ENCODE results near the gene GRID2.
"Not testable (repeated sequence)": the region's sequence is repeated elsewhere in the genome, so short reads cannot be mapped to it uniquely, and the experiment has no call there.

GRID2 gene

GRCh38 chr4:93351846-93352245 is 1048.1 kb downstream of the GRID2 start:
- no peak for TF ChIP-seq CTCF (conservative IDR thresholded peaks at IDR 0.05)
- H3K27ac ChIP-seq = no peak overlapping the region

- no peak for TF ChIP-seq ZFX (IDR thresholded peaks at IDR 0.05)
- H3K27ac ChIP-seq = no peak overlapping the region
Observed at GRCh38 chr4:93355411-93355810, 1051.6 kb downstream of the GRID2 start.

GRCh38 chr4:93359586-93359985 is 1055.8 kb downstream of the GRID2 start:
- no peak for TF ChIP-seq ZFX (IDR thresholded peaks at IDR 0.05)
- no peak for TF ChIP-seq CTCF (conservative IDR thresholded peaks at IDR 0.05)
- no peak overlapping the region for H3K27ac ChIP-seq

GRCh38 chr4:93366169-93366755 is 1062.5 kb downstream of the GRID2 start:
- H3K27ac ChIP-seq = not testable (repeated sequence)

- TF ChIP-seq CTCF (conservative IDR thresholded peaks at IDR 0.05) = no peak
- no peak for TF ChIP-seq ZFX (IDR thresholded peaks at IDR 0.05)
- no peak overlapping the region for H3K27ac ChIP-seq
Observed at GRCh38 chr4:93368968-93369367, 1065.2 kb downstream of the GRID2 start.

GRCh38 chr4:93370256-93370655 is 1066.5 kb downstream of the GRID2 start:
- no peak overlapping the region for H3K27ac ChIP-seq
- TF ChIP-seq CTCF (conservative IDR thresholded peaks at IDR 0.05) = no peak
- no peak for TF ChIP-seq ZFX (IDR thresholded peaks at IDR 0.05)

GRCh38 chr4:93373893-93374860 is 1070.4 kb downstream of the GRID2 start:
- H3K27ac ChIP-seq = no peak overlapping the region
- no peak for TF ChIP-seq CTCF (conservative IDR thresholded peaks at IDR 0.05)
- no peak for TF ChIP-seq ZFX (IDR thresholded peaks at IDR 0.05)

- no peak overlapping the region for H3K27ac ChIP-seq
- TF ChIP-seq CTCF (conservative IDR thresholded peaks at IDR 0.05) (no peak), ZFX (IDR thresholded peaks at IDR 0.05) (no peak)
Observed at GRCh38 chr4:93384241-93384640, 1080.5 kb downstream of the GRID2 start.
